ENCODE measurements around the gene SP2. TPM values are rescaled to one million over a fixed set of nuclear protein-coding genes. Genes with fewer than 3 reads are reported as not detected.

Gene SP2
- total and polyA plus RNA-seq, 2 of the 13 experiments (the other 11 are each of a cell fraction or from before 2014, with no cell fraction given) = 1.4 to 4.8 TPM

- TF ChIP-seq HMG20A (CRISPR knock-in tag; IDR thresholded peaks at IDR 0.05; ENCODE audit: borderline replicate concordance) = peak; percentile 64
- peak; percentile 50; the same call in 1 of the 2 replicates for TF ChIP-seq ZFX (CRISPR knock-in tag; IDR thresholded peaks at IDR 0.05; ENCODE audit: low read depth)
- TF ChIP-seq, protein P1, sequence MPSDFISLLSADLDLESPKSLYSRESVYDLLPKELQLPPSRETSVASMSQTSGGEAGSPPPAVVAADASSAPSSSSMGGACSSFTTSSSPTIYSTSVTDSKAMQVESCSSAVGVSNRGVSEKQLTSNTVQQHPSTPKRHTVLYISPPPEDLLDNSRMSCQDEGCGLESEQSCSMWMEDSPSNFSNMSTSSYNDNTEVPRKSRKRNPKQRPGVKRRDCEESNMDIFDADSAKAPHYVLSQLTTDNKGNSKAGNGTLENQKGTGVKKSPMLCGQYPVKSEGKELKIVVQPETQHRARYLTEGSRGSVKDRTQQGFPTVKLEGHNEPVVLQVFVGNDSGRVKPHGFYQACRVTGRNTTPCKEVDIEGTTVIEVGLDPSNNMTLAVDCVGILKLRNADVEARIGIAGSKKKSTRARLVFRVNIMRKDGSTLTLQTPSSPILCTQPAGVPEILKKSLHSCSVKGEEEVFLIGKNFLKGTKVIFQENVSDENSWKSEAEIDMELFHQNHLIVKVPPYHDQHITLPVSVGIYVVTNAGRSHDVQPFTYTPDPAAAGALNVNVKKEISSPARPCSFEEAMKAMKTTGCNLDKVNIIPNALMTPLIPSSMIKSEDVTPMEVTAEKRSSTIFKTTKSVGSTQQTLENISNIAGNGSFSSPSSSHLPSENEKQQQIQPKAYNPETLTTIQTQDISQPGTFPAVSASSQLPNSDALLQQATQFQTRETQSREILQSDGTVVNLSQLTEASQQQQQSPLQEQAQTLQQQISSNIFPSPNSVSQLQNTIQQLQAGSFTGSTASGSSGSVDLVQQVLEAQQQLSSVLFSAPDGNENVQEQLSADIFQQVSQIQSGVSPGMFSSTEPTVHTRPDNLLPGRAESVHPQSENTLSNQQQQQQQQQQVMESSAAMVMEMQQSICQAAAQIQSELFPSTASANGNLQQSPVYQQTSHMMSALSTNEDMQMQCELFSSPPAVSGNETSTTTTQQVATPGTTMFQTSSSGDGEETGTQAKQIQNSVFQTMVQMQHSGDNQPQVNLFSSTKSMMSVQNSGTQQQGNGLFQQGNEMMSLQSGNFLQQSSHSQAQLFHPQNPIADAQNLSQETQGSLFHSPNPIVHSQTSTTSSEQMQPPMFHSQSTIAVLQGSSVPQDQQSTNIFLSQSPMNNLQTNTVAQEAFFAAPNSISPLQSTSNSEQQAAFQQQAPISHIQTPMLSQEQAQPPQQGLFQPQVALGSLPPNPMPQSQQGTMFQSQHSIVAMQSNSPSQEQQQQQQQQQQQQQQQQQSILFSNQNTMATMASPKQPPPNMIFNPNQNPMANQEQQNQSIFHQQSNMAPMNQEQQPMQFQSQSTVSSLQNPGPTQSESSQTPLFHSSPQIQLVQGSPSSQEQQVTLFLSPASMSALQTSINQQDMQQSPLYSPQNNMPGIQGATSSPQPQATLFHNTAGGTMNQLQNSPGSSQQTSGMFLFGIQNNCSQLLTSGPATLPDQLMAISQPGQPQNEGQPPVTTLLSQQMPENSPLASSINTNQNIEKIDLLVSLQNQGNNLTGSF (CRISPR knock-in tag; IDR thresholded peaks at IDR 0.05) = peak; percentile 57; the same call in 1 of the 2 replicates
- peak; percentile 15; the same call in 1 of the 2 replicates for TF ChIP-seq HOMEZ (CRISPR knock-in tag; IDR thresholded peaks at IDR 0.05; ENCODE audit: low read depth)
- TF ChIP-seq, protein P2, sequence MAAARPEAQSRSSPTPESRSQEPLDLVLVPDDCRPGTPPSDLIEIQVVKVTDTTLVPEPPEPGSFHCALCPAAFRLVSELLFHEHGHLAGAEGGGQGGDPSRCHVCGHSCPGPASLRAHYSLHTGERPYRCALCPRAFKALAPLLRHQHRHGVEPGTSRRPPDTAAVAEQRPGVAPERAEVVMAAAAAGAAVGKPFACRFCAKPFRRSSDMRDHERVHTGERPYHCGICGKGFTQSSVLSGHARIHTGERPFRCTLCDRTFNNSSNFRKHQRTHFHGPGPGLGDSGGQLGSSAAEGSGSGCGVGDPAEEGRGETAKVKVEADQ (CRISPR knock-in tag; IDR thresholded peaks at IDR 0.05; ENCODE audit: borderline replicate concordance) = 0 out of 2 replicates have a peak, but pooled peaks have one; percentile 25
- TF ChIP-seq ZNF318 (CRISPR knock-in tag; IDR thresholded peaks at IDR 0.05) = peak; percentile 60; the same call in 1 of the 2 replicates
- no peak for TF ChIP-seq SUZ12 (IDR thresholded peaks at IDR 0.05; ENCODE audit: low read depth, low read length)
- TF ChIP-seq FOXO4 (CRISPR knock-in tag; conservative IDR thresholded peaks at IDR 0.05) = no peak
- peak; percentile 92 for TF ChIP-seq ZNF12 (CRISPR knock-in tag; IDR thresholded peaks at IDR 0.05)
- TF ChIP-seq NR2C2 (CRISPR knock-in tag; IDR thresholded peaks at IDR 0.05; ENCODE audit: borderline replicate concordance) = no peak; the same call in 1 of the 2 replicates
Observed at GRCh38 chr17:47948706-47949196, 52.7 kb downstream of the SP2 start (continued).

All from HepG2 (cell line).